B cell (primary cell): ENCODE data around the gene LDB3. TPM values are rescaled to one million over a fixed set of nuclear protein-coding genes. Genes with fewer than 3 reads are reported as not detected.

Source experiments
- ATAC-seq: fragments of 200-7000 bp; cut with Tn5 transposase; one replicate; pipeline ENCODE4 v1.10.0; 2021; ENCODE audit warnings: low read depth, mild to moderate bottlenecking, moderate number of reproducible peaks, moderate library complexity
- CTCF ChIA-PET: fragments of 350-600 bp; sonication (Branson Sonifier 250); formaldehyde crosslinking; loops from one replicate; lab custom pipeline; 2021; ENCODE audit warnings: antibody characterized with exemption, inconsistent platforms; lab: Charles Lee
- POLR2A ChIA-PET: fragments of 350-600 bp; sonication (Branson Sonifier 250); formaldehyde crosslinking; loops from one replicate; lab custom pipeline; 2021; ENCODE audit warnings: antibody characterized with exemption; lab: Charles Lee
- DNase-seq: peaks from one replicate; pipeline ENCODE4 v3.0.0; 2013
- H2AFZ ChIP-seq: 2 replicates; pipeline ENCODE4 v1.6.1; 2012; ENCODE audit warnings: mild to moderate bottlenecking, low read depth, low read length; ENCODE audit not compliant: insufficient read depth, poor library complexity, severe bottlenecking
- H3K27ac ChIP-seq, 2 donors: 1 replicate in 1 of 2; 2 replicates in 1 of 2; pipeline ENCODE4 v1.5.1; 2012 to 2013; ENCODE audit warnings: low read length in 2 of 2, mild to moderate bottlenecking in 2 of 2, moderate library complexity in 1 of 2
- H3K27me3 ChIP-seq, 4 experiments: fragments of 200-600 bp in 1 of 4; sonication (generic) in 1 of 4; replicated peaks in 1 of 4; 1 replicate in 2 of 4; 2 replicates in 2 of 4; pipeline versions ENCODE4 v1.6.1 to v1.7.0; 2013 to 2016; ENCODE audit warnings: low read length in 3 of 4, mild to moderate bottlenecking in 2 of 4, mixed read lengths in 1 of 4, moderate library complexity in 1 of 4; ENCODE audit not compliant: insufficient read depth in 4 of 4, control insufficient read depth in 3 of 4; ENCODE audit errors: control extremely low read depth in 1 of 4
- H3K36me3 ChIP-seq, 2 experiments: replicated peaks in 1 of 2; 1 replicate in 1 of 2; 2 replicates in 1 of 2; pipeline versions ENCODE4 v1.6.1 to v1.7.1; 2013; ENCODE audit warnings: low read length in 1 of 2; ENCODE audit not compliant: insufficient read depth in 2 of 2, control insufficient read depth in 1 of 2; ENCODE audit errors: control extremely low read depth in 1 of 2, extremely low read depth in 1 of 2
- H3K4me1 ChIP-seq, 2 donors: fragments of 200-600 bp in 1 of 2; sonication (generic) in 1 of 2; 1 replicate in 1 of 2; 2 replicates in 1 of 2; pipeline versions ENCODE4 v1.5.1 to v1.6.1; 2013 to 2017; ENCODE audit warnings: low read length in 2 of 2; ENCODE audit not compliant: control insufficient read depth in 2 of 2, insufficient read depth in 2 of 2
- H3K4me2 ChIP-seq: replicated peaks from 2 replicates; pipeline ENCODE3; 2012; ENCODE audit warnings: mild to moderate bottlenecking, low read depth, low read length; ENCODE audit not compliant: poor library complexity, severe bottlenecking
- H3K4me3 ChIP-seq, 5 experiments: fragments of 200-600 bp in 1 of 5; sonication (generic) in 1 of 5; 1 replicate in 3 of 5; 2 replicates in 2 of 5; pipeline versions ENCODE4 v1.5.1 to v1.7.0; 2011 to 2016; ENCODE audit warnings: low read length in 4 of 5, mild to moderate bottlenecking in 4 of 5, low read depth in 2 of 5, control low read depth in 1 of 5, moderate library complexity in 1 of 5; ENCODE audit not compliant: insufficient read depth in 1 of 5; ENCODE audit errors: control extremely low read depth in 1 of 5, extremely low read depth in 1 of 5
- H3K79me2 ChIP-seq: fragments of 200-600 bp; sonication (generic); one replicate; pipeline ENCODE4 v1.6.0; 2016; ENCODE audit warnings: low read length; ENCODE audit not compliant: control insufficient read depth, insufficient read depth
- H3K9ac ChIP-seq: fragments of 200-600 bp; sonication (generic); 2 replicates; pipeline ENCODE4 v1.6.1; 2017; ENCODE audit warnings: mild to moderate bottlenecking, low read length, moderate library complexity
- H3K9me3 ChIP-seq, 3 donors: one replicate each; pipeline versions ENCODE4 v1.6.1 to v1.7.1; 2013; ENCODE audit warnings: low read length in 2 of 3; ENCODE audit not compliant: control insufficient read depth in 2 of 3, insufficient read depth in 1 of 3; ENCODE audit errors: control extremely low read depth in 1 of 3
- H4K20me1 ChIP-seq: 2 replicates; pipeline ENCODE4 v1.6.0; 2012; ENCODE audit warnings: mild to moderate bottlenecking, low read length; ENCODE audit not compliant: insufficient read depth, control insufficient read depth, poor library complexity, severe bottlenecking
- H3K27ac Mint-ChIP-seq: one replicate; pipeline ENCODE4 v1.8.0; 2021; ENCODE audit warnings: mixed read lengths
- H3K27me3 Mint-ChIP-seq: one replicate; pipeline ENCODE4 v1.8.0; 2021; ENCODE audit warnings: mixed read lengths
- H3K4me1 Mint-ChIP-seq: one replicate; pipeline ENCODE4 v1.8.0; 2021; ENCODE audit warnings: mixed read lengths
- H3K4me3 Mint-ChIP-seq: one replicate; pipeline ENCODE4 v1.8.0; 2021; ENCODE audit warnings: mixed read lengths
- H3K9me3 Mint-ChIP-seq: one replicate; pipeline ENCODE4 v1.8.0; 2022; ENCODE audit warnings: mixed read lengths; ENCODE audit not compliant: insufficient read depth
- EZH2 ChIP-seq: IDR thresholded peaks from 2 replicates; pipeline ENCODE4 v1.6.1; 2012; ENCODE audit warnings: borderline replicate concordance, low read depth, mild to moderate bottlenecking, moderate library complexity, low read length; ENCODE audit not compliant: insufficient read depth, poor library complexity, severe bottlenecking
- WGBS: methylation state at CpG from one replicate; pipeline ENCODE4 v1.1.5; 2013; ENCODE audit warnings: missing lambda C conversion rate; ENCODE audit not compliant: insufficient coverage; 5-methylcytosine and 5-hydroxymethylcytosine counted together
- intact Hi-C: fragments of 100-400 bp; cut with micrococcal nuclease; formaldehyde crosslinking; loops from one replicate; pipeline ENCODE4 v1.10.0; 2022
- polyA plus RNA-seq: library from polyadenylated mRNA; depleted of rRNA; stranded (reverse); fragments of >200 nt; gene quantifications from 2 replicates; pipeline ENCODE4 v1.2.3, GENCODE V29; 2012
- total RNA-seq, 2 donors: library from RNA; stranded (reverse); fragments of 120-200 nt in 1 of 2; gene quantifications; 1 replicate in 1 of 2; 2 replicates in 1 of 2; pipeline versions ENCODE4 v1.2.3 to v1.2.4, GENCODE V29; 2013 to 2022
- TF ChIP-seq, protein P1 (sequence below): fragments of 200-600 bp; IDR thresholded peaks from one replicate; pipeline ENCODE4 v1.8.0; 2022; ENCODE audit warnings: antibody characterized with exemption, mild to moderate bottlenecking

LDB3 gene
- total and polyA plus RNA-seq, 2 donors (not counting 1 experiment from before 2014, with no cell fraction given): 0.01 to 0.07 TPM

- ATAC-seq (no peak), DNase-seq (no peak)
- no peak overlapping the region for H3K4me3 ChIP-seq
- H3K9me3 ChIP-seq: no peaks in the 10 kb centered on the region
- peaks cover 0 to 4% (median 0%) of the 10 kb centered on the region in 4 experiments for H3K27me3 ChIP-seq
- no peaks in the 10 kb centered on the region for H3K9me3 Mint-ChIP-seq
- ChIA-PET POLR2A (no interaction called here), CTCF (interaction anchor here (0.5 to 7.4 kb wide), 2 partner anchors 200 to 240 kb away, joined by 5 to 68 read pairs; no protein-coding TSS in a partner anchor)
- no peaks in the 10 kb centered on the region for H3K36me3 ChIP-seq
- no peaks in the 10 kb centered on the region for H3K4me1 Mint-ChIP-seq
- no peaks in the 10 kb centered on the region for H3K27me3 Mint-ChIP-seq
- H2AFZ ChIP-seq: no peak overlapping the region
- no peak overlapping the region for H3K4me3 Mint-ChIP-seq
- 100% methylated on average over 6 of the region's 7 CpGs for WGBS
- no peak overlapping the region for H3K9ac ChIP-seq
- H3K4me1 ChIP-seq: no peaks in the 10 kb centered on the region
- no peak overlapping the region for H3K27ac Mint-ChIP-seq
- intact Hi-C loops: no loop called here
- no peaks in the 10 kb centered on the region for H4K20me1 ChIP-seq
- TF ChIP-seq EZH2: no peak
- TF ChIP-seq, protein P1, sequence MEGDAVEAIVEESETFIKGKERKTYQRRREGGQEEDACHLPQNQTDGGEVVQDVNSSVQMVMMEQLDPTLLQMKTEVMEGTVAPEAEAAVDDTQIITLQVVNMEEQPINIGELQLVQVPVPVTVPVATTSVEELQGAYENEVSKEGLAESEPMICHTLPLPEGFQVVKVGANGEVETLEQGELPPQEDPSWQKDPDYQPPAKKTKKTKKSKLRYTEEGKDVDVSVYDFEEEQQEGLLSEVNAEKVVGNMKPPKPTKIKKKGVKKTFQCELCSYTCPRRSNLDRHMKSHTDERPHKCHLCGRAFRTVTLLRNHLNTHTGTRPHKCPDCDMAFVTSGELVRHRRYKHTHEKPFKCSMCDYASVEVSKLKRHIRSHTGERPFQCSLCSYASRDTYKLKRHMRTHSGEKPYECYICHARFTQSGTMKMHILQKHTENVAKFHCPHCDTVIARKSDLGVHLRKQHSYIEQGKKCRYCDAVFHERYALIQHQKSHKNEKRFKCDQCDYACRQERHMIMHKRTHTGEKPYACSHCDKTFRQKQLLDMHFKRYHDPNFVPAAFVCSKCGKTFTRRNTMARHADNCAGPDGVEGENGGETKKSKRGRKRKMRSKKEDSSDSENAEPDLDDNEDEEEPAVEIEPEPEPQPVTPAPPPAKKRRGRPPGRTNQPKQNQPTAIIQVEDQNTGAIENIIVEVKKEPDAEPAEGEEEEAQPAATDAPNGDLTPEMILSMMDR: no peak
- H3K27ac ChIP-seq: no peak overlapping the region
- H3K79me2 ChIP-seq: no peaks in the 10 kb centered on the region
- H3K4me2 ChIP-seq: no peak overlapping the region
Observed at GRCh38 chr10:86699125-86699524, 30.8 kb downstream of the LDB3 start.

DNA sequence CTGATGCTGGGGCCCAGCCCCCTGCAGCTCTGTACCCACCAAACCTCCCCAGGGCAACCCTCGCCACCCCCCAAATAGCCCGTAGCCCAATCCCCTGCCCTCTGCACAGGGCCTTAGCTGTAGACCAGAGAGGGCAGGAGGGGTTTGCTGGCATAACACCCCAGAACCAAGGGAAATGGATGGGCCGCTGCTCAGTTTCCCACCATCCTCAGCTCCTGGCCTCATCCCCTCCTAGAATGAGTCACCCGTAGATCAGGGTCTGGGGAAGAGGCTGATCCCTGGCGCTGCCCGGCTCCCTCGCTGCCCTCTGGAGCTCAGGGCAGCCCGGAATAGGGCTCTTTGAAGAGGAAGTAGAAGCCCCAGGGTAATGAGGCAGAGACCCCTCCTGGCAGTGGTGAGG, 31.2 kb downstream of the LDB3 start:
- H3K27ac Mint-ChIP-seq: no peak overlapping the region
- Histone ChIP-seq H3K9me3 (no peaks in the 10 kb centered on the region), H3K9ac (no peak overlapping the region), H3K4me3 (no peak overlapping the region), H3K27ac (no peak overlapping the region), H4K20me1 (no peaks in the 10 kb centered on the region), H3K4me1 (no peaks in the 10 kb centered on the region), H3K27me3 (peaks cover 0 to 4% (median 0%) of the 10 kb centered on the region in 4 experiments), H3K36me3 (no peaks in the 10 kb centered on the region), H2AFZ (no peak overlapping the region), H3K4me2 (no peak overlapping the region), H3K79me2 (no peaks in the 10 kb centered on the region)
- ChIA-PET POLR2A (no interaction called here), CTCF (interaction anchor here (0.5 to 1.8 kb wide), 2 partner anchors 10 to 240 kb away, joined by 4 to 5 read pairs; no protein-coding TSS in a partner anchor)
- TF ChIP-seq, protein P1: no peak
- no peak for TF ChIP-seq EZH2
- H3K4me3 Mint-ChIP-seq: no peak overlapping the region
- no peaks in the 10 kb centered on the region for H3K4me1 Mint-ChIP-seq
- whole genome bisulfite sequencing: 97% methylated on average over 6 of the region's 8 CpGs
- H3K27me3 Mint-ChIP-seq: no peaks in the 10 kb centered on the region
- intact Hi-C loops: no loop called here
- no peak for DNase-seq
- no peak for ATAC-seq
- no peaks in the 10 kb centered on the region for H3K9me3 Mint-ChIP-seq
